HG02884 (cell line): ENCODE measurements around the gene RGS18.
"Not testable (repeated sequence)": the region's sequence is repeated elsewhere in the genome, so short reads cannot be mapped to it uniquely, and the experiment has no call there.

Experiments used
- ATAC-seq: cut with Tn5 transposase; IDR thresholded peaks from one replicate; pipeline ENCODE4 v1.9.1; 2021; ENCODE audit warnings: mild to moderate bottlenecking, moderate library complexity; ENCODE audit not compliant: unreplicated experiment

Gene RGS18

DNA sequence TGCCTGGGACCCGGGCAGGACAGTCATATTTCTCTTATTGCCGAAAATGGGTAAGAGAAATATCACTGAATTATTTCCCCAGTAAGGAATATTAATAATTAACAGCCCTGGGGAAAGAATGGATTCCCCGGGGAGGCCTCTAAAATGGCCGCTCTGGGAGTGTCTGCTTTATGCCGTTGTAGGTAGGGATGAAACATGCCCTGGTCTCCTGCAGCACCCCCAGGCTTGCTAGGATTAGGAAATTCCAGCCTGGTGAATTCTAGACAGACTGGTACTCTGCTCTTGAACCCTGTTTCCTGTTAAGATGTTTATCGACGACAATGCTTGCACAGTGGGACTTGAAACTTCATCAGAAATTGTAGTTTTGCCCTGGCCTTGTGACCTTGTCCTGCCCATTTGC, 6.7 kb downstream of the RGS18 start:
- ATAC-seq, result not testable (repeated sequence)

DNA sequence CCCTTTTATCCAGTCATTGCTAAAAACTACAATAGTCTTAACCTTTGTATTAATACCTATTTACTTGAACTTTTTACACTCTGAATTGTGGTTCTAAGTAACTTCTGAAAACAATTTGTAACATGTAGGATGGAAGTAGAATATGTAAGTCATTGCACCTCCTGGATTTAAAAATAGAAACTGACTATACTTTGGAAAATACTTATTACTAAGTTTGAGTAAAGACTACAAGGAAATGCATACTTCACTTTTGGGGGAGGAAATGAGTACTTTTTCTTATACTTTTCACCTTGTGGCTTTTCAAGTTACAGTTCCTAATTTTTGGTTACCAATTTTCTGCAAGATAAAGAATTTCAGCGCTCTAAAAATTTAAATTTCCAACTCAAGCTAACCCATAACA, 8.7 kb downstream of the RGS18 start:
- ATAC-seq, result no peak

- ATAC-seq, result no peak
Observed at GRCh38 chr1:192167911-192168700, 9.8 kb downstream of the RGS18 start.

DNA sequence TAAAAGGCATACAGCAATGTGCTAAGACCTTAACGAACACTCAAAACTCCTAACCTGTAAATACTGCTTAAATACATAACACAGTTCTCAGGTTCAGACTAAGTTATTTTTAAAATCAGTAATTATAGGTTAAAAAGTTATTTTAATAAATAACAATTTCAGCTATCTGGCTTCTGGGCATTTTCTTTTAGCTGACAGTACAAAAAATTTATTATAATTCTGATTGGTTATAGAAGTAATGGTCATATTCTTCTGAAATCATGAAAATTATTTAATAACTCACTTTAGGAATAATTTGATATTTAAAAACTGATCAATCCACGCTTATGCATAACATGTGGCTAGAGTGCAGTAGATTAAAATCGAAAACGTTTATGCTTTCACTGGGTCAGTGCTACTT, 10.7 kb downstream of the RGS18 start:
- ATAC-seq, result no peak

DNA sequence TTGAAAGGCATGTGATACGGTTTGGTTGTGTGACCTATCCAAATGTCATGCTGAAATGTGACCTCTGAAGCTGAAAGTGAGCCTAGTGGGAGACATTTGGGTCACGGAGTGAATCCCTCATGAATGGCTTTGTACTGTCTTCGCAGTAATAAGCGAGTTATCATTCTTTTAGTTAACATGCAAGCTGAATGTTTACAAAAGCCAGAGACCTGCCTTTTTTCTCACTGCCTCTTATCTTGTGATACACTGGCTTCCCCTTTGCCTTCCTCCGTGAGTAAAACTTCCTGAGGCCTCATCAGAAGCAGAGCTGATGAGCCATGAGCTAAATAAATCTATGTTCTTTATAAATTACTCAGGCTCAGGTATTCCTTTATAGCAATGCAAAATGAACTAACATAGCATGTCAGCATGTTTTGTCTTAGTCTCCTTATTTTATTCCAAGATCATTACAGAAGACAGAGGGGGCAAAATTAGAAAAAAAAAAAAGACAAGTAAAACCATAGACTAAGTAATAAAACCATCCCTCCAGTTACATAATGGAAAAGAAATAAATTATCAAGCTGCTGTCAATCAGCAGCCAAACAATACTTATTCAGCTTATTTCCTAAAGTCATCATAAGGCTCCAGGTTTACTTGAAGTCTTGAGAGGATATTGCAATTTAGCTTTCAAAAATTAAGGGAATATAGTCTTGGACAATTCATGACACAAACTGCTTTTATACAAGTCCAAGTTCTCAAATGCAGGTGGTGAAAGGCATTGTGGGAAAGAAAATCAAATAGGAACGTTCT, 12.1 kb downstream of the RGS18 start:
- no peak for ATAC-seq

DNA sequence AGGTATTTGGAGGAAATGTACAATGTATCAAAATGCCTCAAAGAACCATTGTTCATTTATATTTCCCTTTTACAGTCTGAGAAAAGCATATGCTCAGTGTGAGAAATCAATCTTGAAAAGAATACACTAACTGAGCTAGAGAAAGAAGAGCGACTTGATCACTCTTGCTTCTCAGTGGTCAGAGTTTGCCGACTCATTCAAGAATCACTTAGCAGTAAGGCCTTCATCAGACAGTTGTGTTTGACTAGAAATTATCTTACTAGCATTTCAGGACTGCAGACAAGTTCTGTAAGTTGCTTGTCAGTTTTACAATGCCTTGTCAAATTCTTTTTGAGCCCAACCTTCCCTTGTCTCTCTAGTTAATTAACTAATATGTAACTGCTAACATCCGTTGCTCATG, 12.9 kb downstream of the RGS18 start:
- no peak for ATAC-seq

DNA sequence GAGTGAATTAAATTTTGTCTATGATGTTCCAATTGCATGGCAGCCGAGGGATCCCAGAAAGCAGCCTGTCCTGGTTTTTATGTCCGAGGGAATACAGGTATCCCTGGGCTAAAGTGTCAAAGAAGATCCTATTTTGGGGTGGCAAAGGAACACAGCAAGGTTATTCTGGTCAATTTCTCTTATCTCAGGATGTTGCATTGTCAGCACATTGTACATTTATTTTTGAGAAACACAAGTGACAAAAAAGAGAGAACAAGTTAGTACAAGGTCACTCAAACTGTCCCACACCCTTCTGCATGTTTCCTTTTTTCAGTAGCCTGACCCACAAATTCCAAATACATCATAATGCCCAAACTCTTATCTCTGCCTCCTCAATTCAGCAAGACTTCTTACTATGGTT, 17.7 kb downstream of the RGS18 start:
- ATAC-seq, result no peak

GRCh38 chr1:192183788-192184187, 25.5 kb downstream of the RGS18 start:
- ATAC-seq, result no peak

GRCh38 chr1:192186197-192186596, 27.9 kb downstream of the RGS18 start:
- no peak for ATAC-seq

DNA sequence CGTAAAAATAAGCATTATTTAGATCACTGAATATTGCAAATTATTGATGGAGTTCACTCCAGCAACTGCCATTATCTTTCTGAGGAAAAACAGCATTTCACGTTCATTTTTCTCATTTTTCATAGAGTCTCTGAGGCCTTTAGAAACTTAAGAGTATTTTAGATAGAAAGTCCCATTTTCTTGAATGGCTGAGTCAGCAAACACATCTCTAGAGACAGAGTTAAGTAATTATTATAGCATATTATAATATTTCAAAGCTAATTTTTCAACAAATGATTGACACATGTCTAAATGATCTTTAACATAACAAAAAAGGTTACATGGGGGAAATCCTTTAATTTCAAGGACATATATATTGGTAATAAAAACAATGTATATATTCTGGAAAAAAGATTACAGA, 31.8 kb downstream of the RGS18 start:
- no peak for ATAC-seq

DNA sequence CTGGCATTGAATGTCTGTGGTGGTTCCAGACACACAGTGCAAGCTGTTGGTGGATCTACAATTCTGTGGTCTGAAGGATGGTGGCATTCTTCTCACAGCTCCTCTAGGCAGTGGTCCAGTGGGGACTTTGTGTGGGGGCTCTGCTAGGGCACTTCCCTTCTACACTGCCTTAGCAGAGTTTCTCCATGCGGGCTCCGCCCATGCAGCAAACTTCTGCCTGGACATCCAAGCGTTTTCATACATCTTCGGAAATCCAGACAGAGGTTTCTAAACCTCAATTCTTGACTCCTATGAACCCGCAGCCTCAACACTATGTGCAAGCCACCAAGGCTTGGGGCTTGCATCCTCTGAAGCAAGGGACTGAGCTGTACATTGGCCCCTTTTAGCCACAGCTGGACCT, 43.0 kb downstream of the RGS18 start:
- no peak for ATAC-seq

- no peak for ATAC-seq
Observed at GRCh38 chr1:192224396-192224795, 66.1 kb downstream of the RGS18 start.

DNA sequence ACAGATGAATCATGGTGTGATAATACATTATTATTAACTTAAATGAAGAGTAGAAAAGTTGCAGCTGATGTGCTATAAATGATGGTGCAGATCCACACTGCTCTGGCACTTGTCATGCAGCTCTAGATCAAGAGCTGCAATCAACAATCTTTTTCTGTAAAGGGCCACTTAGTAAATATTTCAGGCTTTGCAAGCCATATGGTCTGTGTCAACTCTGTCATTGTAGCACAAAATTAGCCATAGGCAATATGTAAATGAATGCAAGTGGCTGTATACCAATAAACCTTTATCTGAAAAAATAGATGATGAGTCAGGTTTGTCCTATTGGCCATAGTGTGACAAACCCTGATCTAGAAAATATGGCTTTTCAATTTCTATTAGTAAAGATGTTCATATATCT, 66.6 kb downstream of the RGS18 start:
- ATAC-seq, result no peak

DNA sequence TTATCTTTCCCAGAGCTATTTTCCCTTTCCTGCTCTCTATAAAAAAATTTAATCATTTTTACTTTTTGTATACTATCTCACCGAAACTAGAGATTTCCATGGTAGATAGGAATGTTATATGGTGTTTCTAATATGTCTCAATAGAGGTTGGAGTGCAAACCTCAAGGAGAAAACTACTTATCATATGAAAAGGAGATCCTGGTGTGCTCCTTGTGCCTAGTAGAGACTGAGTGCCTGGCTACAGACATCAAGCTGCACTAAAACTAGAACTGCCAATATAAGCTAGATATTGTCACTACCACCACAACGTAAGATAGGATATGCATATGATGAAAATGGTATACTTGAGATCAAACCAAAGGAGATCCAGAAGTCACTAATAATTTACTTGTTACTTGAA, 67.0 kb downstream of the RGS18 start:
- no peak for ATAC-seq

DNA sequence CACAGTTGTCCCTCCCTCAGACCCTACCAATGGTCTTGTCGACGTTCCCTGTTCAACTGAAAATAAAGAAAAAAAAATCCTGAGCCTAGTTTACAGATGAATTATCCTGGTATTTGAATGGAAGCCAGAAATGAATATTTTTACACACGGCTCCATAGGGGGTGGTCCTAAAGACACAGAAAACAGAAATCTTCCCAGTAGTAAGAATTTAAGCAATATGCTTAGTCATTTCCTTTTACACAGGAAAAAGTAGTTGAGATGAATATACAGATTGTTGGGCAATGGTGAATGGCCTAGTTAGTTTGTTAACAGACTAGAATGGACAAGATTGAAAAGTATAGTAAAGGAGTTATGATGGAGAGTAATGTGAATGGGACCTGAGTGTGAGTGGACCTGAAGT, 67.4 kb downstream of the RGS18 start:
- ATAC-seq, result no peak

DNA sequence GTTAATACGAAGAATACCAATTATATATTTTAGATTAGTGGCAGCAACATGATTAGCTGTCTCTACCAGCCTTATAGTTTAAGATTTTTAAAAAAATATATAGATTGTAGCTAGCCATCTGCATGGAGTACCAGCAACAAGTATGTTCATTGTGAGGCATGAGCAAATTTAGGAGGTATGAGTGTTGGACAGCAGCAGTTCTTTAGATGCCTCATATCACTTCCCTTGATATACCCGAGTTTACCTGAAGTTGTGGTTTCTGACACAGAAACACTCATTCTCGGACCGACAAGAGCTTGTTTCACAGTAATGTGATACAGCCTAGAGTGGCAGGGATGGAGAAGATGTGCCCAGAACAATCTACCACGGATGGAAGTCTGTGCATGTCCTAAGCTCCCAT, 69.1 kb downstream of the RGS18 start:
- no peak for ATAC-seq

GRCh38 chr1:192227980-192228379, 69.7 kb downstream of the RGS18 start:
- ATAC-seq, result not testable (repeated sequence)

DNA sequence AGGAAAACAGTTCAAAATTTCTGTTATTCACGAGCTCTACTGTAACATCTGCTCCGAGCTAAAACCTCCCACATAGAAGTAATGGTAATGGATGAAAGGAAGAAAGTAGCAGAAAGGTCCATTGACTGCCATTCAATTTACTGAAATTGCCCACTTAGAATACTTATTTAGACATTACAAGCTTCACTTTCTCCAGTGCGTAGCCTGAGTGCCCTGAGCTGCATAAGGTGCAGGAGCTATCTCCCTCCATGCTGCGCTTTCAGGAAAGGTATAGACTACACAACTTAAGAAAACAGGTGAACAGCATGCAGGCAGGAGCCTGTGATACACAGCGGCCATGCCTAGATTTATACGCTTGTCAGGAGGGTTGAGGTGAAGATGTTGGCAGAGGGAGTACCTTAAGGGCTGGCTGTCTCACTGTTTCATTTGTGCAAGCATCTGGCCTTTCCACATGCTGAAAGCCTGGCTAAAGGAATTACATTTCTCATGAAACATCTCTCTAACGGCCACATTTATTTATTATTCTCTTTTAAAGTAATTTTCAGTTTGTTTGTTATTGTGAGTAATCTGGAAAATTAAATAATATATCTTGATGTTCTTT, 74.7 kb downstream of the RGS18 start:
- no peak for ATAC-seq

DNA sequence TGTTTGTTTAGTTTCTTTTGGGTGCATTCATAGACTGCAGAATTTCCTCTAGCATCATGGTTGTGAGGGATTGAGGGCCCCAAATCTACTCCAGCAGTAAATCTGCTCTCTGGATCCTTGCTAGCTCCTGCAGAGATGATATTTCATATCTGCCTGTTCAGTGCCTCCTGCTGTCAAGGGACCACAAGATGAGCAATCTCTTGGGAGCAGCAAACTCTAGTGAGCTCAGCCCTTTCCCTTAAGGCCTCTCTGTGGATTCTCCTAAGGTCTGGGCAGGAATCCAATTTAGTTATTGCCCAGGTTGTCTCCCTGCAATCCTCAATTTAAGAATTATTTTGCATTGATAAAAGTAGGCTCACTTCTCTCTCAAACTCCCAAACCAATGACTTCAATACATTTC, 76.9 kb downstream of the RGS18 start:
- ATAC-seq, result no peak
